ENCODE data around the gene RPS6KA3. TPM values are rescaled to one million over a fixed set of nuclear protein-coding genes. Genes with fewer than 3 reads are reported as not detected.

The RPS6KA3 gene
- total and polyA plus RNA-seq, 12 donors, result 6.2 to 41.9 (median 34.3) TPM

DNA sequence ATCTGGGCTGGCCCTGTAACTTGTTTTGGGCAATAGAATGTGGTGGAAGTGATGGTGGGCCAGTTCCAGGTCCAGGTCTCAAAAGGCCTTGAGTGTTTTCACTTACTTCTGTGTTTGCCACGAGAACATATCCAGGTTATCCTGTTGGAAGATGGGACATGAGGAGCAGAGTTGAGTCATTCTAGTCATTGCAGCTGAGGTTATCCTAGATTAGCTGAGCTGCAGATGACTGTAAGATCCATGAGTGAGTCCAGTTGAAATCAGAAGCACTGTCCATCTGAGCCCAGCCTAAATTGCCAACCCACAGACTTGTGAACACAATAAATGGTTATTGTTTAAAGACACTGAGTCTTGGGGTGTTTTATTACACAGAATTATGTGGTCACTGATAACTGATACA lies 45.3 kb upstream of the RPS6KA3 start:
- 14 to 59% (median 39%) methylated on average over 1 of the region's 1 CpG for WGBS, 4 donors
- Histone ChIP-seq H3K4me3 (no peak overlapping the region), H3K4me1 (replicated peaks in 1 of 2) (no peaks in the 10 kb centered on the region), H3K36me3 (replicated peaks in 1 of 2) (no peaks in the 10 kb centered on the region), H3K27me3 (no peaks in the 10 kb centered on the region), H3K27ac (no peak overlapping the region), H3K9me3 (replicated peaks in 1 of 3) (no peaks in the 10 kb centered on the region)
- TF ChIP-seq, protein P1, sequence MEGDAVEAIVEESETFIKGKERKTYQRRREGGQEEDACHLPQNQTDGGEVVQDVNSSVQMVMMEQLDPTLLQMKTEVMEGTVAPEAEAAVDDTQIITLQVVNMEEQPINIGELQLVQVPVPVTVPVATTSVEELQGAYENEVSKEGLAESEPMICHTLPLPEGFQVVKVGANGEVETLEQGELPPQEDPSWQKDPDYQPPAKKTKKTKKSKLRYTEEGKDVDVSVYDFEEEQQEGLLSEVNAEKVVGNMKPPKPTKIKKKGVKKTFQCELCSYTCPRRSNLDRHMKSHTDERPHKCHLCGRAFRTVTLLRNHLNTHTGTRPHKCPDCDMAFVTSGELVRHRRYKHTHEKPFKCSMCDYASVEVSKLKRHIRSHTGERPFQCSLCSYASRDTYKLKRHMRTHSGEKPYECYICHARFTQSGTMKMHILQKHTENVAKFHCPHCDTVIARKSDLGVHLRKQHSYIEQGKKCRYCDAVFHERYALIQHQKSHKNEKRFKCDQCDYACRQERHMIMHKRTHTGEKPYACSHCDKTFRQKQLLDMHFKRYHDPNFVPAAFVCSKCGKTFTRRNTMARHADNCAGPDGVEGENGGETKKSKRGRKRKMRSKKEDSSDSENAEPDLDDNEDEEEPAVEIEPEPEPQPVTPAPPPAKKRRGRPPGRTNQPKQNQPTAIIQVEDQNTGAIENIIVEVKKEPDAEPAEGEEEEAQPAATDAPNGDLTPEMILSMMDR (IDR thresholded peaks at IDR 0.05), result no peak
- no peak for DNase-seq
- intact Hi-C loops (cut with DNase I), result no loop called here

DNA sequence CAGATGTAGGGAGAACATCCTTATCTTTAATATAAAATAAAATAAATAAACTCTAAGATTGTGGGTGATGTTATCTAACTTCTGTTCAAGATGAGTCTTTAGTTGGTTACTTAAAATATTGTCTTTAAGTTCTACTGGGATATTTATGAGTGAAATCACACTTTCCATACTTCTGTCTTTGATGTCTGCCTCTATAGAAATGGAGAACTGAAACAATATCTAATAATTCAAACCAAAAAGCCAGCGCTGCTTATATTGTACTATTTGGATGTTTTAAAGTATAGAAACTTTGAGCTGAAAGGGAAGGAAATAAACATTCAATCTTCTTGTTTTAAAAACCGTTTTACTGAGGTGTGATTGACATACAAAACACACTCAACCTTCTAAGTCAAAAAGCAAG lies 44.8 kb upstream of the RPS6KA3 start:
- no peak overlapping the region for H3K4me3 ChIP-seq
- no peak for TF ChIP-seq POLR2A (IDR thresholded peaks at IDR 0.05)
- TF ChIP-seq, protein P1 (IDR thresholded peaks at IDR 0.05), result no peak
- H3K9me3 ChIP-seq (replicated peaks in 1 of 3), result no peaks in the 10 kb centered on the region
- no peak for DNase-seq
- H3K27ac ChIP-seq, result no peak overlapping the region
- H3K4me1 ChIP-seq (replicated peaks in 1 of 2), result no peaks in the 10 kb centered on the region
- H3K36me3 ChIP-seq (replicated peaks in 1 of 2), result no peaks in the 10 kb centered on the region
- WGBS, 4 donors, result 41 to 69% (median 56%) methylated on average over 2 of the region's 2 CpGs
- intact Hi-C loops (cut with DNase I), result no loop called here
- peaks cover 5% of the 10 kb centered on the region for H3K27me3 ChIP-seq

DNA sequence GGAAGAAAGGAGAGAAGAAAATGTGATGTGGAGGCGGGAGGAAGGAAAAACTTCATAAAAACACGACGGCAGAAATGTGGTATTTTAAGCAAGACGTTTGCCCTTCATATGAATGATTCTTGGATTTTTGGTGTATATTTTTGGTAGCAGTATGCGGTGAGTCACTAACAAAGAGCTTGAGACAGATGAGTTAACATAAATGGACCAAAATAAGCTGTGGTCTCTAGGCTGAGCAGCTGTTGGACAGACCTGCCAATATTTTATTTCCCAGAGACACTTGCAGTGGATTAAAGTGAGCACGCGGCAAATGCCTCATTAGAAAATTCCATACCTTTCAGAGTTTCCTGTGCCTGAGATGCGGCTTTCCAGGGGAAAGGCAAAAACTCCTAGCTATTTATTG lies 43.1 kb upstream of the RPS6KA3 start:
- Histone ChIP-seq H3K4me1 (replicated peaks in 1 of 2) (no peaks in the 10 kb centered on the region), H3K27ac (no peak overlapping the region), H3K9me3 (replicated peaks in 1 of 3) (no peaks in the 10 kb centered on the region), H3K36me3 (replicated peaks in 1 of 2) (no peaks in the 10 kb centered on the region), H3K27me3 (peaks cover 6% of the 10 kb centered on the region), H3K4me3 (no peak overlapping the region)
- intact Hi-C loops (cut with DNase I), result no loop called here
- DNase-seq, result no peak
- 63 to 74% (median 69%) methylated on average over 8 of the region's 8 CpGs for WGBS, 4 donors
- TF ChIP-seq, protein P1 (IDR thresholded peaks at IDR 0.05), result no peak
- TF ChIP-seq POLR2A (IDR thresholded peaks at IDR 0.05), result no peak

DNA sequence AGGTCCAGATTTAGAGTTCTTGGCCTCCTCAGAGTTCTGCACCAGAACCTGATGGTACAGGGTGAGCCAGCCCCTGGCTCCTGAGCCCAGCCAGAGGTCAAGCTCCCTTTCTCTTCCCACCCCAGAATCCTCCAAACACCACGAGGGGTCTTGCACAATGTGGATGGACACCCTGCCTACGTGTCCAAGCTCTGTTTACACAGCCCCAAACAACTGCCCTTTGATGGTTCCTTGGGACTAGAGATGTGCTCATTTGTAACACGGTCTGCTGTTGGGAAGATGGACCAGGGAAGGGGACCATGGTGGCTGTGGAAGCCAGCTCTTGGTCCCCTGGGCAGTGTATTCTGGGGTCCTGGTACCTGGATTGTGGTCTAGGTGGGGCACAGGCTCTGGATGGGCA lies 40.0 kb upstream of the RPS6KA3 start:
- Histone ChIP-seq H3K4me3 (no peak overlapping the region), H3K36me3 (replicated peaks in 1 of 2) (no peaks in the 10 kb centered on the region), H3K27me3 (peaks cover 6% of the 10 kb centered on the region), H3K4me1 (replicated peaks in 1 of 2) (no peaks in the 10 kb centered on the region), H3K9me3 (replicated peaks in 1 of 3) (no peaks in the 10 kb centered on the region), H3K27ac (no peak overlapping the region)
- WGBS, 4 donors, result 51 to 75% (median 67%) methylated on average over 3 of the region's 3 CpGs; no CpG with 5 or more reads in 1 of the 4 donors
- TF ChIP-seq, protein P1 (IDR thresholded peaks at IDR 0.05), result no peak
- TF ChIP-seq POLR2A (IDR thresholded peaks at IDR 0.05), result no peak
- DNase-seq, result no peak
- intact Hi-C loops (cut with DNase I), result no loop called here
